CD8-positive, alpha-beta memory T cell (primary cell): ENCODE measurements around the gene DDC. TPM values are rescaled to one million over a fixed set of nuclear protein-coding genes. Genes with fewer than 3 reads are reported as not detected.
A peak's percentile ranks its signal among the peaks of the same experiment; 100 is the strongest.

Experiments
- CTCF ChIA-PET: fragments of 350-600 bp; sonication (Branson Sonifier 250); formaldehyde crosslinking; loops from one replicate; lab custom pipeline; 2021; ENCODE audit warnings: antibody characterized with exemption; lab: Charles Lee
- POLR2A ChIA-PET: fragments of 350-600 bp; sonication (Branson Sonifier 250); formaldehyde crosslinking; loops from one replicate; lab custom pipeline; 2021; ENCODE audit warnings: antibody characterized with exemption; lab: Charles Lee
- DNase-seq, 5 donors: peaks; one replicate each; pipeline versions ENCODE4 v3.0.0 to v3.0.0-alpha.2; 2020 to 2022; ENCODE audit warnings: mixed read lengths in 1 of 5
- H3K27ac ChIP-seq: one replicate; pipeline ENCODE4 v1.7.0; 2013; ENCODE audit warnings: low read depth, mild to moderate bottlenecking, low read length, moderate library complexity
- H3K27me3 ChIP-seq: 2 replicates; pipeline ENCODE4 v1.7.0; 2013; ENCODE audit warnings: low read length, mild to moderate bottlenecking; ENCODE audit not compliant: insufficient read depth, poor library complexity, severe bottlenecking
- H3K36me3 ChIP-seq: 2 replicates; pipeline ENCODE4 v1.7.0; 2013; ENCODE audit warnings: mild to moderate bottlenecking, low read length, moderate library complexity; ENCODE audit not compliant: insufficient read depth
- H3K4me1 ChIP-seq: 2 replicates; pipeline ENCODE4 v1.7.0; 2013; ENCODE audit warnings: mild to moderate bottlenecking, low read length, moderate library complexity; ENCODE audit not compliant: insufficient read depth
- H3K4me3 ChIP-seq: 2 replicates; pipeline ENCODE4 v1.7.0; 2013; ENCODE audit warnings: mild to moderate bottlenecking, low read length
- H3K9me3 ChIP-seq: 2 replicates; pipeline ENCODE4 v1.7.0; 2013; ENCODE audit warnings: mild to moderate bottlenecking, low read length
- H3K27ac Mint-ChIP-seq, 8 donors: one replicate each; pipeline ENCODE4 v1.8.0; 2020 to 2021; ENCODE audit warnings: mixed read lengths in 8 of 8, mild to moderate bottlenecking in 6 of 8, inconsistent platforms in 3 of 8, moderate library complexity in 3 of 8
- H3K27me3 Mint-ChIP-seq, 2 donors: one replicate each; pipeline ENCODE4 v1.8.0; 2020 to 2021; ENCODE audit warnings: mixed read lengths in 2 of 2, mild to moderate bottlenecking in 1 of 2, moderate library complexity in 1 of 2
- H3K36me3 Mint-ChIP-seq, 3 donors: one replicate each; pipeline ENCODE4 v1.8.0; 2020 to 2021; ENCODE audit warnings: mixed read lengths in 3 of 3, inconsistent platforms in 1 of 3, mild to moderate bottlenecking in 1 of 3
- H3K4me1 Mint-ChIP-seq, 3 donors: one replicate each; pipeline ENCODE4 v1.8.0; 2020 to 2021; ENCODE audit warnings: mixed read lengths in 3 of 3, inconsistent platforms in 1 of 3, mild to moderate bottlenecking in 1 of 3
- H3K4me3 Mint-ChIP-seq, 7 donors: one replicate each; pipeline ENCODE4 v1.8.0; 2020 to 2021; ENCODE audit warnings: mixed read lengths in 7 of 7, mild to moderate bottlenecking in 6 of 7, moderate library complexity in 4 of 7, inconsistent platforms in 2 of 7
- H3K9me3 Mint-ChIP-seq, 5 donors: one replicate each; pipeline ENCODE4 v1.8.0; 2020 to 2022; ENCODE audit warnings: mixed read lengths in 5 of 5, mild to moderate bottlenecking in 3 of 5, moderate library complexity in 2 of 5, inconsistent platforms in 1 of 5
- polyA plus RNA-seq: library from polyadenylated mRNA; unstranded; fragments of 300-500 nt; fragmentation: Illumina TruSeq; gene quantifications from one replicate; pipeline ENCODE4 v1.2.3, GENCODE V29; 2021
- total RNA-seq, 2 experiments: library from RNA; stranded (reverse); gene quantifications; one replicate each; pipeline ENCODE4 v1.2.3, GENCODE V29; 2021

The DDC gene
- total and polyA plus RNA-seq, 3 experiments from 2014 or later, result not detected

DNA sequence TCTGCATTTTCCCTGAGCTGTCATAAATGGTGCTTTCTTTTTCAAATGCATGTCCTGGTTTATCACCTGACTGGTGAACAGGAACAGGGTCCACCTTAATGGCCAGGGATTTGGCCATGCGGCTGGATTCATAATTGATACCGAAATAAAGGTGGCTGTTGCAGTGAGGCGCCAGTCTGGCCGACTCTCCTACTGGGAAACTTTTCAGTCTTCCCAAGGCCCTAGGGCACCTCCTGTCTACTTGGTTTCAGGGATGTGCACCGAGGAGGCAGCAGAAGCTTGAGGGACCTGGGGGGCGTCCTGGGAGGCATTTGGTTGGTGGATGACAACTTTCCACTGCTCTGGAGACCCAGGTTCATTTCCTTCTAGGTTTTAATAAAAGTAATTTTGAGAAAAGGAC is 68.6 kb downstream of the DDC start:
- H3K27ac Mint-ChIP-seq, result no peak overlapping the region
- Histone ChIP-seq H3K4me3 (no peak overlapping the region), H3K27me3 (no peaks in the 10 kb centered on the region), H3K36me3 (no peaks in the 10 kb centered on the region), H3K9me3 (no peaks in the 10 kb centered on the region), H3K27ac (no peak overlapping the region), H3K4me1 (no peaks in the 10 kb centered on the region)
- no peaks in the 10 kb centered on the region for H3K4me1 Mint-ChIP-seq
- H3K36me3 Mint-ChIP-seq, result no peaks in the 10 kb centered on the region
- H3K27me3 Mint-ChIP-seq, result peaks cover 24 to 43% of the 10 kb centered on the region in 2 donors
- ChIA-PET CTCF (no interaction called here), POLR2A (no interaction called here)
- no peak overlapping the region for H3K4me3 Mint-ChIP-seq
- no peaks in the 10 kb centered on the region for H3K9me3 Mint-ChIP-seq
- DNase-seq, result no peak

DNA sequence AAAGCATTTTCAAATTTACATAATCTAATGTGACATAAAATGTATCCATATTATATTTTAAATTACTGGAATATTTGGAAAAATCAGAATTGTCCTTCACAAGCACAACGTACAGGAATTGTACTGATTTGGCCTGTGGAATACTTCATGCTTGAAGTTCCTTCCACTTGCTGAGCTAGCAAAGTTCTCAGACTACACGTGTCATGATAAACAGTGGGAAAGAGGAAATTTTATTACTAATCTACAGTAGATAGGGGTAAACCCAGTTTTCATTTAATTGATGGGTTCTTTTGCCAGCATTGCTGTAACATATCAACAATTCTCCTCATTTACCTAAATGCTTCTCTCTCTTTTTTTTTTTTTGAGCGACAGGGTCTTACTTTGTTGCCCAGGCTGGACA is 69.5 kb downstream of the DDC start:
- no peaks in the 10 kb centered on the region for H3K4me1 ChIP-seq
- Mint-ChIP-seq H3K4me1 (no peaks in the 10 kb centered on the region), H3K27me3 (peaks cover 22 to 44% of the 10 kb centered on the region in 2 donors), H3K9me3 (no peaks in the 10 kb centered on the region), H3K27ac (no peak overlapping the region), H3K36me3 (no peaks in the 10 kb centered on the region), H3K4me3 (no peak overlapping the region)
- no peak overlapping the region for H3K4me3 ChIP-seq
- H3K9me3 ChIP-seq, result no peaks in the 10 kb centered on the region
- CTCF ChIA-PET, result no interaction called here
- DNase-seq, result no peak
- H3K27me3 ChIP-seq, result no peaks in the 10 kb centered on the region
- no peaks in the 10 kb centered on the region for H3K36me3 ChIP-seq
- H3K27ac ChIP-seq, result no peak overlapping the region
- POLR2A ChIA-PET, result no interaction called here

DNA sequence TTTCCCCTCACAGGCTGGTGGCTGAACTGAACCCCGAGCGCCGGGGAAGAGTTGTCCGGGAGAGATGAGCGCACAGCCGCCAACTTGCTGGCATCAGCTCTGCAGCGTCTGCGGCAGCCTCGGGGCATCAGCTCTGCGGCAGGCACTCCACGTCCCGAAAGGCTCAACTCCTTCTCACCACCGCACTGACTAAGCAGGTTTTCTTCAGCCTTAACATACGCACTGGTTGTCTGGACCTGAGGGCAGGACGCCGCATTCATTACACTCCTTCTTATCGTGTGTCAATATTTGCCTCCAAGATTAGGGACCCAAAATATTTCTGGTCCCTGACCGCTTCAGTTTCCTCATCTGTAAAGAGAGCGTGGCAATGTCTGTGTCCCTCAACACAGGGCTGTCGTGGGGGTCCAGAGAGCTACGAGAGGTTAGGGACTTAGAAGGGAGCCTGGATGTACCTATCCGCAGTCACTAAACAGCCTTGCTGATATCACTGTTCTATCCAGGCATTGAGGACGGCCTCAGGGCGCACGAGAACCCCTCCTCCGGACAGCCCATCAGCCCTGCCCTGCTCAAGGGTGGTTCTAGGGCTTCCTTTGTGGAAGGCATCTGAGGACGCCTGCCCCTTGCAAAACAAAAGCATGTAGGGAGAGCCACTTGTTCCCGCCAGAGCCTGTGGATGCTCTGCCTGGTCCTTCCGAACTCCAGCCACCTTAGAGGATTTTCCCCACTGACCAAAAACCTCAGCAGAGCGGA is 72.3 kb downstream of the DDC start:
- H3K9me3 ChIP-seq, result no peaks in the 10 kb centered on the region
- H3K4me1 Mint-ChIP-seq, result no peaks in the 10 kb centered on the region
- DNase-seq, result no peak
- H3K4me3 ChIP-seq, result no peak overlapping the region
- peaks cover 23 to 26% of the 10 kb centered on the region in 2 donors for H3K27me3 Mint-ChIP-seq
- H3K27ac Mint-ChIP-seq, result peak overlapping the region in 1 of 8 donors; percentile 81
- H3K27ac ChIP-seq, result no peak overlapping the region
- CTCF ChIA-PET, result no interaction called here
- H3K9me3 Mint-ChIP-seq, result no peaks in the 10 kb centered on the region
- no peak overlapping the region for H3K4me3 Mint-ChIP-seq
- no peaks in the 10 kb centered on the region for H3K36me3 Mint-ChIP-seq
- no peaks in the 10 kb centered on the region for H3K4me1 ChIP-seq
- H3K27me3 ChIP-seq, result no peaks in the 10 kb centered on the region
- POLR2A ChIA-PET, result no interaction called here
- no peaks in the 10 kb centered on the region for H3K36me3 ChIP-seq

DNA sequence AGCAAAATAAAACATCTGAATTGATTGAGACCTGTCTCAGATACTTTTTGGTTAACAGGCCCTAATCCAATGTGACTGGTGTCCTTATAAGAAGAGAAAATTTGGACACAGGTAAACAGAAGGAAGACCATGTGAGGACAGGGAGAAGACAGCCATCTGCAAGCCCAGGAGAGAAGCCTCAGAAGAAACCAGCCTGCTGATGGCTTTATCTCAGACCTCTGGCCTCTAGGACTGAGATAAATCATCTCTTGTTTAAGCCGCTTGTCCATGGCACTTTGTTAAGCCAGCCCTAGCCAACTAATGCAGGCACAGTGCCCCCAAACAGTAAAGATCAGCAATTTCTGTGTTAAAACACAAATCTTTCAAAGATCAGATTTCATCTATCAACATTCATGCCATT is 73.3 kb downstream of the DDC start:
- H3K9me3 ChIP-seq, result no peaks in the 10 kb centered on the region
- DNase-seq, result no peak
- H3K4me3 ChIP-seq, result no peak overlapping the region
- H3K27me3 ChIP-seq, result no peaks in the 10 kb centered on the region
- Mint-ChIP-seq H3K9me3 (no peaks in the 10 kb centered on the region), H3K36me3 (no peaks in the 10 kb centered on the region), H3K27ac (no peak overlapping the region), H3K4me3 (no peak overlapping the region), H3K27me3 (peaks cover 18 to 23% of the 10 kb centered on the region in 2 donors), H3K4me1 (no peaks in the 10 kb centered on the region)
- no peak overlapping the region for H3K27ac ChIP-seq
- H3K36me3 ChIP-seq, result no peaks in the 10 kb centered on the region
- ChIA-PET CTCF (interaction anchor here (1.2 kb wide), 1 partner anchor 24 kb away, joined by 3 read pairs; no protein-coding TSS in a partner anchor), POLR2A (no interaction called here)
- no peaks in the 10 kb centered on the region for H3K4me1 ChIP-seq

DNA sequence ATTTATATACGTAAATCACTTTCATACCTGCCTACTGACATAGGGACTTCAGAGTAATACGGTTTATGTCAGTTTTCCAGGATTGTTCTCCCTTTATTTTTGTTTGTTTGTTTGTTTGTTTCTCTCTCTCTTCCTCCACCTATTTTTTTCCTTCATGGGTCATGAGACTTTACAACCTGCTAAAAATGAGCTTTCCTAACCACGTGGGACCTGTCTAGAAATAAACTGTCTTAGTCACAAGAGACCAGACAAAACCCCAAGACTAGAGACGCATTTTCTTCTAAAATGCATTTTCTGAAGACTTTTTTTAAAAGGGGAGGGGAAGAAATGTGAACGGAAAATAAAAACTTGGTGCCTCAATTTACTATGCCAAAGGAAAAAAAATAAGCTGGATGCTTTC is 74.0 kb downstream of the DDC start:
- H3K4me1 Mint-ChIP-seq, result no peaks in the 10 kb centered on the region
- H3K9me3 Mint-ChIP-seq, result no peaks in the 10 kb centered on the region
- ChIA-PET POLR2A (no interaction called here), CTCF (interaction anchor here (1.2 kb wide), 1 partner anchor 23 kb away, joined by 3 read pairs; no protein-coding TSS in a partner anchor)
- no peak for DNase-seq
- Histone ChIP-seq H3K4me3 (no peak overlapping the region), H3K27me3 (no peaks in the 10 kb centered on the region), H3K9me3 (no peaks in the 10 kb centered on the region), H3K4me1 (no peaks in the 10 kb centered on the region), H3K36me3 (no peaks in the 10 kb centered on the region), H3K27ac (no peak overlapping the region)
- H3K36me3 Mint-ChIP-seq, result no peaks in the 10 kb centered on the region
- peaks cover 23 to 24% of the 10 kb centered on the region in 2 donors for H3K27me3 Mint-ChIP-seq
- H3K4me3 Mint-ChIP-seq, result no peak overlapping the region
- H3K27ac Mint-ChIP-seq, result no peak overlapping the region

DNA sequence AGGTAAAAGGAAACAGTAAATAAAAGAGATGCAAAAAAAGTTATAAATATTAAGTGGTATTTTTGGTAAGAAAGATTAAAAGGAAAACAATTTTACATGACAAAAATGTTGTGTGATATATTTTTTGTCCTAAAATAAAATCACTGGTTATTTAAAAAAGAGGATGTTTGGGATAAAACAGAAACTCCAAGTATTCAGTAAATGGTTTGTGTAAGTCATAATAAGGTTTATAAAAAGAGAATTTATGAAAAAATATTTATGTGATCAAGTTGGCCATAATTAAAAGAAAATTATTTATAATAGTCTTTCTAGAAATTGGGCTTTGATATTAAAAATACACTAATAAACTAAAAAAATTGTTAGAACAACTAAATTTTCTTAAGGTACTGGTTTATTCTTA is 76.8 kb downstream of the DDC start:
- Mint-ChIP-seq H3K4me1 (no peaks in the 10 kb centered on the region), H3K36me3 (no peaks in the 10 kb centered on the region), H3K27me3 (peaks cover 18 to 29% of the 10 kb centered on the region in 2 donors), H3K9me3 (no peaks in the 10 kb centered on the region), H3K4me3 (no peak overlapping the region), H3K27ac (no peak overlapping the region)
- H3K4me3 ChIP-seq, result no peak overlapping the region
- POLR2A ChIA-PET, result no interaction called here
- no peaks in the 10 kb centered on the region for H3K9me3 ChIP-seq
- CTCF ChIA-PET, result interaction anchor here (0.7 kb wide), 1 partner anchor 10 kb away, joined by 3 read pairs; no protein-coding TSS in a partner anchor
- H3K36me3 ChIP-seq, result no peaks in the 10 kb centered on the region
- no peaks in the 10 kb centered on the region for H3K27me3 ChIP-seq
- H3K27ac ChIP-seq, result no peak overlapping the region
- no peak for DNase-seq
- no peaks in the 10 kb centered on the region for H3K4me1 ChIP-seq

DNA sequence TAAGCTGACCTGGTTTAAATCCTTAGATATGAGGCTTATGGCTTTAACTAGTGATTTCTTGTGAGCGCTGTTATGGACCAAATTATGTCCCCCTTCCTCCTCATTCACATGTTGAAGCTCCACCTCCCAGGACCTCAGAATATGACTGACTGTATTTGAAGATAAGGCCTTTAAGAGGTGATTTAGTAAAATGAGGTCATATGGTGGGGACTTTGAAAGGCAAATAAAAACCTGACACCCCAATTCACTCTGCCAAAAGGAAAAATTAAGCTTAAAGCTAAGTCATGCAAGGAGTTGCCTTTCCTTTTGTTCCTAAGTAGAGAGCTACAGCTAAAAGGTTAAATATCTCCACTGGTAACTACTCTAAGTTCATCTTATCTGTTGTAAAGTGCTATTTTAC is 78.7 kb downstream of the DDC start:
- Mint-ChIP-seq H3K27ac (no peak overlapping the region), H3K36me3 (no peaks in the 10 kb centered on the region), H3K27me3 (peaks cover 8 to 20% of the 10 kb centered on the region in 2 donors), H3K4me1 (no peaks in the 10 kb centered on the region), H3K4me3 (no peak overlapping the region), H3K9me3 (no peaks in the 10 kb centered on the region)
- no peak for DNase-seq
- Histone ChIP-seq H3K4me3 (no peak overlapping the region), H3K36me3 (no peaks in the 10 kb centered on the region), H3K27ac (no peak overlapping the region), H3K4me1 (no peaks in the 10 kb centered on the region), H3K27me3 (no peaks in the 10 kb centered on the region), H3K9me3 (no peaks in the 10 kb centered on the region)
- CTCF ChIA-PET, result interaction anchor here (1.9 kb wide), 1 partner anchor 19 kb away, joined by 5 read pairs; no protein-coding TSS in a partner anchor
- POLR2A ChIA-PET, result no interaction called here

DNA sequence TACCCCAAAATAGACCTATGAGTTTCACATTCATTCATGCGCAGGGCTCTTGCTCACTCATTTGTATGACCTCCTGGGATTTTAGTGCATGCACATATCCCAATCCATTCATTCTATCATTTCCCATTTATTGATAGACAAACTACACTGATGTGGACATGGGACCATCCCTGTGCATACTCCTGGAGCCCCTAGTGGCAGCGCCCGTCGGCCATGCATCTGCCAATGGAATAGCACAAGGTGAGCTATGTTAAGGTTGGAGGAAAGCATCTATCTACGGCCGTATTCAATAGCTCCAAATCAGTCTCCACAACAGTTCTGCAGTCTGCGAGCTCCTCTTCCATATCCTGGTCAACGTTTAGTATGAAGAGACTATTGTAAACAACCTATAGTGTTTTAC is 83.3 kb downstream of the DDC start:
- H3K9me3 ChIP-seq, result no peaks in the 10 kb centered on the region
- CTCF ChIA-PET, result no interaction called here

More for the DNA sequence above, 83.3 kb downstream of the DDC start:
- Histone ChIP-seq H3K4me1 (no peaks in the 10 kb centered on the region), H3K36me3 (no peaks in the 10 kb centered on the region), H3K27me3 (no peaks in the 10 kb centered on the region), H3K4me3 (no peak overlapping the region), H3K27ac (no peak overlapping the region)
- H3K27ac Mint-ChIP-seq, result peak overlapping the region in 1 of 8 donors; percentile 33
- H3K9me3 Mint-ChIP-seq, result no peaks in the 10 kb centered on the region
- no peak for DNase-seq
- H3K4me1 Mint-ChIP-seq, result no peaks in the 10 kb centered on the region
- POLR2A ChIA-PET, result no interaction called here
- H3K4me3 Mint-ChIP-seq, result no peak overlapping the region
- H3K27me3 Mint-ChIP-seq, result peaks cover 0 to 19% of the 10 kb centered on the region in 2 donors
- H3K36me3 Mint-ChIP-seq, result no peaks in the 10 kb centered on the region
